ENCODE data around the gene AGBL1. TPM values are rescaled to one million over a fixed set of nuclear protein-coding genes. Genes with fewer than 3 reads are reported as not detected.

The AGBL1 gene
- total and polyA plus RNA-seq, 2 donors (not counting 1 experiment from before 2014, with no cell fraction given): not detected

DNA sequence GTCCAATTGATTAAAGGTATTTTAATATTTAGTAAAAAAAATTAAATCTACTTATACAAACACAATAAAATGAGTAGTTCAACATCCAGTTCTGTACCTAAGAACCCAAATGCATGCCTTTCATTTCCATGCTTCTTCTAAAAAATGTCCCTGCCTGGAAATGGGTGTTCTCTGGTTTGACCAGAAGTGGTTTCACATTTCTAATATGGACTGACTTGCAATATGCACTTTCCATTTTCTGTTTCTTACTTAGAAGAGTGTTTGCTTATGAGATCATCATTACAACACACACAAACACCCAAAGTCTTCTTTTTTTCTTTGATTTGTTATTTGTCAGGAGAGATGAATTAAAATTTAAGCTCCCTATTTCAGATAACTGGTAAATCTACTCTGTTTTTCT, 879.6 kb downstream of the AGBL1 start:
- ChIA-PET POLR2A (no interaction called here), CTCF (no interaction called here)
- H3K27ac ChIP-seq (ENCODE audit: low read length in 2 of 2): no peak overlapping the region
- H3K79me2 ChIP-seq (ENCODE audit: control insufficient read depth, insufficient read depth, low read length): no peaks in the 10 kb centered on the region
- no peaks in the 10 kb centered on the region for H3K36me3 ChIP-seq (replicated peaks in 1 of 2; ENCODE audit: control extremely low read depth in 1 of 2, control insufficient read depth in 1 of 2, extremely low read depth in 1 of 2, insufficient read depth in 2 of 2, low read length in 1 of 2)
- no peak overlapping the region for H3K4me3 ChIP-seq (ENCODE audit: control extremely low read depth in 1 of 5, extremely low read depth in 1 of 5, insufficient read depth in 1 of 5, low read depth in 2 of 5, low read length in 4 of 5)
- Mint-ChIP-seq H3K9me3 (ENCODE audit: insufficient read depth) (no peaks in the 10 kb centered on the region), H3K4me1 (no peaks in the 10 kb centered on the region), H3K27me3 (no peaks in the 10 kb centered on the region), H3K4me3 (no peak overlapping the region), H3K27ac (no peak overlapping the region)
- no peak overlapping the region for H3K9ac ChIP-seq (ENCODE audit: low read length)
- H3K9me3 ChIP-seq (ENCODE audit: control extremely low read depth in 1 of 3, control insufficient read depth in 2 of 3, insufficient read depth in 1 of 3, low read length in 2 of 3): no peaks in the 10 kb centered on the region
- intact Hi-C loops (cut with micrococcal nuclease): no loop called here
- H3K4me2 ChIP-seq (replicated peaks; ENCODE audit: low read depth, low read length, poor library complexity, severe bottlenecking): no peak overlapping the region
- H2AFZ ChIP-seq (ENCODE audit: insufficient read depth, low read depth, low read length, poor library complexity, severe bottlenecking): no peak overlapping the region
- H4K20me1 ChIP-seq (ENCODE audit: control insufficient read depth, insufficient read depth, low read length, poor library complexity, severe bottlenecking): no peaks in the 10 kb centered on the region
- no peaks in the 10 kb centered on the region for H3K27me3 ChIP-seq (replicated peaks in 1 of 4; ENCODE audit: control extremely low read depth in 1 of 4, control insufficient read depth in 3 of 4, insufficient read depth in 4 of 4, low read length in 3 of 4)
- no peaks in the 10 kb centered on the region for H3K4me1 ChIP-seq (ENCODE audit: control insufficient read depth in 2 of 2, insufficient read depth in 2 of 2, low read length in 2 of 2)
- no peak for ATAC-seq (ENCODE audit: low read depth)
- no peak for TF ChIP-seq EZH2 (IDR thresholded peaks at IDR 0.05; ENCODE audit: borderline replicate concordance, insufficient read depth, low read depth, low read length, poor library complexity, severe bottlenecking)
- no peak for TF ChIP-seq CTCF (IDR thresholded peaks at IDR 0.05)
- no peak for DNase-seq

DNA sequence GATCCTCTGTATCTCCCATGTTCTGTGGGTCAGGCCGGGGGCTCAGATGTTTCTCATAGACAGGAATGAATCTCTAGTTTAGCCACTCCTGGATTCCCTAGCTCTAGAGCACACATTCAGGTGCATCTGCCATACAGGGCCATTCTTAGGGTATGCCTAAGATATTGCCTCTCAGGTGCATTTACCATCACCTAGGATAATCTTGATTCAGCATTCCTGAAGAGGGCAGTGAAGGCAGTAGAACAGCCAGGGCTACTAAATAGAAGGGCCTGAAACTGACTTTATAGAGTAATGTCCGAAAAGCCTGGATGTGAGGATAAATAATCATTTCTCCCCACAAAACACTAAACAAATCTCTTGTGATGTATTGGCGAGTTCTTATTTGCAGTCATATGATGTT, 882.0 kb downstream of the AGBL1 start:
- Histone ChIP-seq H3K36me3 (replicated peaks in 1 of 2; ENCODE audit: control extremely low read depth in 1 of 2, control insufficient read depth in 1 of 2, extremely low read depth in 1 of 2, insufficient read depth in 2 of 2, low read length in 1 of 2) (no peaks in the 10 kb centered on the region), H3K27ac (ENCODE audit: low read length in 2 of 2) (no peak overlapping the region), H3K79me2 (ENCODE audit: control insufficient read depth, insufficient read depth, low read length) (no peaks in the 10 kb centered on the region), H3K9ac (ENCODE audit: low read length) (no peak overlapping the region), H3K4me2 (replicated peaks; ENCODE audit: low read depth, low read length, poor library complexity, severe bottlenecking) (no peak overlapping the region), H4K20me1 (ENCODE audit: control insufficient read depth, insufficient read depth, low read length, poor library complexity, severe bottlenecking) (no peaks in the 10 kb centered on the region), H3K4me1 (ENCODE audit: control insufficient read depth in 2 of 2, insufficient read depth in 2 of 2, low read length in 2 of 2) (no peaks in the 10 kb centered on the region), H2AFZ (ENCODE audit: insufficient read depth, low read depth, low read length, poor library complexity, severe bottlenecking) (no peak overlapping the region), H3K9me3 (ENCODE audit: control extremely low read depth in 1 of 3, control insufficient read depth in 2 of 3, insufficient read depth in 1 of 3, low read length in 2 of 3) (peaks cover 0 to 1% (median 0%) of the 10 kb centered on the region in 3 donors), H3K27me3 (replicated peaks in 1 of 4; ENCODE audit: control extremely low read depth in 1 of 4, control insufficient read depth in 3 of 4, insufficient read depth in 4 of 4, low read length in 3 of 4) (no peaks in the 10 kb centered on the region), H3K4me3 (ENCODE audit: control extremely low read depth in 1 of 5, extremely low read depth in 1 of 5, insufficient read depth in 1 of 5, low read depth in 2 of 5, low read length in 4 of 5) (no peak overlapping the region)
- Mint-ChIP-seq H3K27me3 (no peaks in the 10 kb centered on the region), H3K27ac (no peak overlapping the region), H3K4me1 (no peaks in the 10 kb centered on the region), H3K4me3 (no peak overlapping the region), H3K9me3 (ENCODE audit: insufficient read depth) (no peaks in the 10 kb centered on the region)
- ChIA-PET POLR2A (no interaction called here), CTCF (no interaction called here)
- 75% methylated on average over 1 of the region's 3 CpGs for WGBS (ENCODE audit: insufficient coverage)
- intact Hi-C loops (cut with micrococcal nuclease): no loop called here
- no peak for TF ChIP-seq CTCF (IDR thresholded peaks at IDR 0.05)
- TF ChIP-seq EZH2 (IDR thresholded peaks at IDR 0.05; ENCODE audit: borderline replicate concordance, insufficient read depth, low read depth, low read length, poor library complexity, severe bottlenecking): no peak
- DNase-seq: no peak
- ATAC-seq (ENCODE audit: low read depth): no peak

Measured in B cell (primary cell).